ENCODE data around the gene RTN4RL2. TPM values are rescaled to one million over a fixed set of nuclear protein-coding genes. Genes with fewer than 3 reads are reported as not detected.

The RTN4RL2 gene
- total RNA-seq, 2 experiments from 2014 or later: 0.23 to 0.27 TPM

GRCh38 chr11:57476047-57476756 is 15.9 kb downstream of the RTN4RL2 start:
- peak; percentile 25 for ATAC-seq
- Mint-ChIP-seq H3K27me3 (peaks cover 10% of the 10 kb centered on the region), H3K9me3 (no peaks in the 10 kb centered on the region), H3K4me3 (peak overlapping the region; percentile 79), H3K4me1 (ENCODE audit: low read depth) (peaks cover 31% of the 10 kb centered on the region), H3K36me3 (ENCODE audit: low read depth) (no peaks in the 10 kb centered on the region), H3K27ac (peak overlapping the region; percentile 85)
- CTCF ChIA-PET: interaction anchor here (0.9 to 9.7 kb wide), 9 partner anchors 12 to 168 kb away, joined by 3 to 254 read pairs (median 5); partner anchors contain the start of gene RTN4RL2
- intact Hi-C loops (cut with micrococcal nuclease): loop anchor here (5.0 kb wide), 1 partner anchor 129 kb away; no protein-coding TSS in a partner anchor
- DNase-seq: peak; percentile 54
- POLR2A ChIA-PET: interaction anchor here (1.0 to 1.1 kb wide), 2 partner anchors 76 to 140 kb away, joined by 3 read pairs; no protein-coding TSS in a partner anchor
- TF ChIP-seq CTCF (IDR thresholded peaks at IDR 0.05): no peak

- Mint-ChIP-seq H3K36me3 (ENCODE audit: low read depth) (no peaks in the 10 kb centered on the region), H3K27ac (peak overlapping the region; percentile 58), H3K4me1 (ENCODE audit: low read depth) (peaks cover 31% of the 10 kb centered on the region), H3K9me3 (no peaks in the 10 kb centered on the region), H3K27me3 (peaks cover 11% of the 10 kb centered on the region), H3K4me3 (peak overlapping the region; percentile 79)
- peak; percentile 55 for ATAC-seq
- ChIA-PET POLR2A (interaction anchor here (0.6 to 1.3 kb wide), 7 partner anchors 15 to 971 kb away, joined by 3 to 5 read pairs (median 3); partner anchors contain the start of gene SLC43A1), CTCF (interaction anchor here (0.9 to 9.7 kb wide), 10 partner anchors 13 to 168 kb away, joined by 3 to 254 read pairs (median 5); partner anchors contain the start of gene RTN4RL2)
- intact Hi-C loops (cut with micrococcal nuclease): loop anchor here (5.0 kb wide), 1 partner anchor 130 kb away; no protein-coding TSS in a partner anchor
- TF ChIP-seq CTCF (IDR thresholded peaks at IDR 0.05): peak; percentile 77
- DNase-seq: peak; percentile 49
Observed at GRCh38 chr11:57476757-57477506, 16.6 kb downstream of the RTN4RL2 start.

GRCh38 chr11:57477507-57478189 is 17.3 kb downstream of the RTN4RL2 start:
- intact Hi-C loops (cut with micrococcal nuclease): loop anchor here (5.0 kb wide), 1 partner anchor 130 kb away; no protein-coding TSS in a partner anchor
- ChIA-PET CTCF (interaction anchor here (1.0 to 9.7 kb wide), 9 partner anchors 14 to 163 kb away, joined by 3 to 254 read pairs (median 5); partner anchors contain the start of gene RTN4RL2), POLR2A (interaction anchor here (1.0 to 1.3 kb wide), 6 partner anchors 13 to 57 kb away, joined by 3 to 5 read pairs (median 4); partner anchors contain the start of genes RTN4RL2 and SLC43A1)
- H3K27ac Mint-ChIP-seq: no peak overlapping the region
- H3K4me1 Mint-ChIP-seq (ENCODE audit: low read depth): peaks cover 33% of the 10 kb centered on the region
- H3K36me3 Mint-ChIP-seq (ENCODE audit: low read depth): no peaks in the 10 kb centered on the region
- no peak for TF ChIP-seq CTCF (IDR thresholded peaks at IDR 0.05)
- DNase-seq: no peak
- no peak for ATAC-seq
- no peaks in the 10 kb centered on the region for H3K9me3 Mint-ChIP-seq
- H3K4me3 Mint-ChIP-seq: no peak overlapping the region
- H3K27me3 Mint-ChIP-seq: peaks cover 13% of the 10 kb centered on the region

GRCh38 chr11:57479021-57479663 is 18.8 kb downstream of the RTN4RL2 start:
- POLR2A ChIA-PET: interaction anchor here (1.1 kb wide), 2 partner anchors 11 to 21 kb away, joined by 3 to 4 read pairs; no protein-coding TSS in a partner anchor
- Mint-ChIP-seq H3K9me3 (no peaks in the 10 kb centered on the region), H3K4me3 (no peak overlapping the region), H3K36me3 (ENCODE audit: low read depth) (peaks cover 7% of the 10 kb centered on the region), H3K27ac (no peak overlapping the region), H3K27me3 (peaks cover 12% of the 10 kb centered on the region), H3K4me1 (ENCODE audit: low read depth) (peaks cover 32% of the 10 kb centered on the region)
- CTCF ChIA-PET: interaction anchor here (1.2 to 9.7 kb wide), 7 partner anchors 16 to 131 kb away, joined by 3 to 254 read pairs (median 30); partner anchors contain the start of gene RTN4RL2
- intact Hi-C loops (cut with micrococcal nuclease): loop anchor here (5.0 kb wide), 1 partner anchor 132 kb away; no protein-coding TSS in a partner anchor
- no peak for ATAC-seq
- no peak for DNase-seq
- TF ChIP-seq CTCF (IDR thresholded peaks at IDR 0.05): no peak
